Omental fat pad (tissue), 4 donors: ENCODE data around the gene SHC2. TPM values are rescaled to one million over a fixed set of nuclear protein-coding genes. Genes with fewer than 3 reads are reported as not detected.
"Not testable (repeated sequence)": the region's sequence is repeated elsewhere in the genome, so short reads cannot be mapped to it uniquely, and the experiment has no call there.

Experiments used
- ATAC-seq: fragments of 150-250 bp; one replicate; pipeline ENCODE4 v1.9.1; 2016; ENCODE audit warnings: mild to moderate bottlenecking, moderate library complexity; ENCODE audit not compliant: low FRiP score
- DNase-seq: peaks from one replicate; pipeline ENCODE4 v3.0.0-alpha.2; 2019; ENCODE audit warnings: low spot score
- total RNA-seq, 4 donors: library from RNA; depleted of rRNA; stranded (reverse); fragments of >200 nt; gene quantifications; one replicate each; pipeline ENCODE4 v1.1.0, GENCODE V29; 2016
- TF ChIP-seq, protein P1 (sequence below), 3 donors: fragments of 450-650 bp; IDR thresholded peaks; one replicate each; pipeline ENCODE4 v1.5.1; 2016 to 2017; ENCODE audit warnings: antibody characterized with exemption in 3 of 3, mild to moderate bottlenecking in 3 of 3, moderate library complexity in 2 of 3

The SHC2 gene
- total RNA-seq, 4 donors from 2014 or later = 11.7 to 27.1 (median 18.8) TPM

GRCh38 chr19:482186-483041 lies 21.6 kb upstream of the SHC2 start:
- TF ChIP-seq, protein P1, sequence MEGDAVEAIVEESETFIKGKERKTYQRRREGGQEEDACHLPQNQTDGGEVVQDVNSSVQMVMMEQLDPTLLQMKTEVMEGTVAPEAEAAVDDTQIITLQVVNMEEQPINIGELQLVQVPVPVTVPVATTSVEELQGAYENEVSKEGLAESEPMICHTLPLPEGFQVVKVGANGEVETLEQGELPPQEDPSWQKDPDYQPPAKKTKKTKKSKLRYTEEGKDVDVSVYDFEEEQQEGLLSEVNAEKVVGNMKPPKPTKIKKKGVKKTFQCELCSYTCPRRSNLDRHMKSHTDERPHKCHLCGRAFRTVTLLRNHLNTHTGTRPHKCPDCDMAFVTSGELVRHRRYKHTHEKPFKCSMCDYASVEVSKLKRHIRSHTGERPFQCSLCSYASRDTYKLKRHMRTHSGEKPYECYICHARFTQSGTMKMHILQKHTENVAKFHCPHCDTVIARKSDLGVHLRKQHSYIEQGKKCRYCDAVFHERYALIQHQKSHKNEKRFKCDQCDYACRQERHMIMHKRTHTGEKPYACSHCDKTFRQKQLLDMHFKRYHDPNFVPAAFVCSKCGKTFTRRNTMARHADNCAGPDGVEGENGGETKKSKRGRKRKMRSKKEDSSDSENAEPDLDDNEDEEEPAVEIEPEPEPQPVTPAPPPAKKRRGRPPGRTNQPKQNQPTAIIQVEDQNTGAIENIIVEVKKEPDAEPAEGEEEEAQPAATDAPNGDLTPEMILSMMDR (IDR thresholded peaks at IDR 0.05) = no peak
- DNase-seq = no peak
- ATAC-seq = no peak

DNA sequence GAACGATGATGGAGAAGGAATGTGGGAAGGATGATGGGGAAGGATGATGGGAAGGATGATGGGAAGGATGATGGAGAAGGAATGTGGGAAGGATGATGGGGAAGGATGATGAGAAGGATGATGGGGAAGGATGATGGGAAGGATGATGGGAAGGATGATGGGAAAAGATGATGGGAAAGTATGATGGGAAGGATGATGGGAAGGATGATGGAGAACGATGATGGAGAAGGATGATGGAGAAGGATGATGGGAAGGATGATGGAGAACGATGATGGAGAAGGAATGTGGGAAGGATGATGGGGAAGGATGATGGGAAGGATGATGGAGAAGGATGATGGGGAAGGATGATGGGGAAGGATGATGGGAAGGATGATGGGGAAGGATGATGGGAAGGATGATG lies 20.3 kb upstream of the SHC2 start:
- ATAC-seq = not testable (repeated sequence)

GRCh38 chr19:480016-480855 lies 19.4 kb upstream of the SHC2 start:
- DNase-seq (no peak), ATAC-seq (peak; percentile 58)
- TF ChIP-seq, protein P1 (IDR thresholded peaks at IDR 0.05) = no peak

More for the DNA sequence above, 20.3 kb upstream of the SHC2 start:
- DNase-seq = not testable (repeated sequence)

GRCh38 chr19:478976-479375 lies 18.1 kb upstream of the SHC2 start:
- ATAC-seq (no peak), DNase-seq (no peak)
- TF ChIP-seq, protein P1 (IDR thresholded peaks at IDR 0.05) = no peak

- ATAC-seq = no peak
- TF ChIP-seq, protein P1 (IDR thresholded peaks at IDR 0.05) = no peak
- DNase-seq = no peak
Measured at GRCh38 chr19:478236-478903, 17.5 kb upstream of the SHC2 start.

DNA sequence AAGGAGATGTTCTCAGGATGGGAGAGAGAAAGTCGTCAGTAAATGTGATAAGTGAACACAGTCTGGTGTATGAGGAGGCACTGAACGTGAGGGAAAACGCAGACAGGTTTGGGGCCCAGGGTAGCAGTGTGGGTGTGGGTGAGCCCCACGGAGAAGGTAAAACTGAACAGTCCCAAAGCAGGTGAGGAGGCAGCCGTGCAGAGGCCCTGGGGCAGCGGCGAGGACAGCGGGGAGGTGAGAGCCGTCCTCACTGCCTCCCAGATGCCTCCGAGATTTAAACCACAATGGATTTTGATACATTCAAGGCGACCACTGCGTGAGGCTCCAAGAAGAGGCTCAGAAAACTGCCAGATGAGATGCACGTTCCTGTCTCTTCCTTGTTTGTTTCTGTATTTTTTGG lies 14.5 kb upstream of the SHC2 start:
- TF ChIP-seq, protein P1 (IDR thresholded peaks at IDR 0.05) = no peak
- ATAC-seq (no peak), DNase-seq (no peak)
